HepG2 (cell line): Measurements from ENCODE around the gene DHX57.

Experiments used
- ADNP ChIP-seq: sonication (generic); formaldehyde crosslinking; IDR thresholded peaks from 2 replicates; pipeline ENCODE4 v1.4.0; 2020; ENCODE audit warnings: missing genetic modification reagents
- SNRNP70 ChIP-seq: fragments of 200-400 bp; formaldehyde crosslinking; IDR thresholded peaks from 2 replicates; pipeline ENCODE4 v1.6.1; 2017; ENCODE audit warnings: mild to moderate bottlenecking, low read depth, low read length, moderate library complexity
- SRF ChIP-seq: IDR thresholded peaks from 2 replicates; pipeline ENCODE4 v1.6.1; 2011; ENCODE audit warnings: mild to moderate bottlenecking, low read depth, low read length, moderate library complexity
- TF ChIP-seq, protein P1 (sequence below): IDR thresholded peaks from 2 replicates; pipeline ENCODE4 v1.6.1; 2016; ENCODE audit warnings: control low read depth

DNA sequence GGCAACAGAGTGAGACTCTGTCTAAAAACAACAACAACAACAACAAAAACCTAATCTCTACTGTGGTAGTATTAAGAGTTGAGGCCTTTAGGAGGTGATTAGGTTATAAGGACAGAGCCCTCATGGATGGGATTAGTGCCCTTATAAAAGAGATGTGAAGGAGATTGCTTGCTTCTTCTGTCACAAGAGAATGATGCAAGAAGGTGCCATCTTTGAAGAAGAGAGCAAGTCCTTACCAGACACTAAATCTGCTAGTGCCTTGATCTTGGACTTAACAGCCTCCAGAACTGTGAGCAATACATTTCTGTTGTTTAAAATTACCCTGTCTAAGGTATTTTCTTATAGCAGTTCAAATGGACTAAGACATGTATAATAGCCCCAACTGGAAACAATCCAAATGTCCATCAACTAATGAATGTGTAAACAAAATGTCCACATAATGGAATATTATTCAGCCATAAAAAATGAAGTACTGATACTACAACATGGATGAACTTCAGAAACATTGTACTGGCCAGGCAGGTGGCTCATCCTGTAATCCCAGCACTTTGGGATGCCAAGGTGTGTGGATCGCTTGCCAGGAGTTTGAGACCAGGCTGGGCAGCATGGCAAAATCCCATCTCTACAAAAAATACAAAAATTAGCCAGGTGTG is 12.3 kb upstream of the DHX57 start:
- TF ChIP-seq SRF, result no peak
- TF ChIP-seq, protein P1, sequence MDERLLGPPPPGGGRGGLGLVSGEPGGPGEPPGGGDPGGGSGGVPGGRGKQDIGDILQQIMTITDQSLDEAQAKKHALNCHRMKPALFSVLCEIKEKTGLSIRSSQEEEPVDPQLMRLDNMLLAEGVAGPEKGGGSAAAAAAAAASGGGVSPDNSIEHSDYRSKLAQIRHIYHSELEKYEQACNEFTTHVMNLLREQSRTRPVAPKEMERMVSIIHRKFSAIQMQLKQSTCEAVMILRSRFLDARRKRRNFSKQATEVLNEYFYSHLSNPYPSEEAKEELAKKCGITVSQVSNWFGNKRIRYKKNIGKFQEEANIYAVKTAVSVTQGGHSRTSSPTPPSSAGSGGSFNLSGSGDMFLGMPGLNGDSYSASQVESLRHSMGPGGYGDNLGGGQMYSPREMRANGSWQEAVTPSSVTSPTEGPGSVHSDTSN (CRISPR knock-in tag), result no peak
- TF ChIP-seq SNRNP70, result no peak
- TF ChIP-seq ADNP (CRISPR knock-in tag), result no peak
